ENCODE results near the gene SAE1.

- TF ChIP-seq POLR2AphosphoS5 (IDR thresholded peaks at IDR 0.05) (no peak), CTCF (IDR thresholded peaks at IDR 0.05) (no peak), POLR2A (IDR thresholded peaks at IDR 0.05) (no peak), EP300 (IDR thresholded peaks at IDR 0.05) (no peak)
These were observed 48.1 kb upstream of the SAE1 start for GRCh38 chr19:47082493-47082892.
